Calu3 (cell line): Measurements from ENCODE around the gene PRPS1. TPM values are rescaled to one million over a fixed set of nuclear protein-coding genes. Genes with fewer than 3 reads are reported as not detected.

Source experiments
- BruUV-seq: library from RNA; stranded (reverse); fragments of 400-500 nt; replicated peaks from 2 replicates; lab custom pipeline; 2021; lab: Mats Ljungman, UMichigan
- CTCF ChIA-PET: fragments of 300-600 bp; sonication (Branson Sonifier 250); formaldehyde crosslinking; loops from one replicate; lab custom pipeline; 2022; ENCODE audit warnings: antibody characterized with exemption; lab: Charles Lee
- DNase-seq: peaks from one replicate; pipeline ENCODE4 v3.0.0; 2022
- H3K27ac Mint-ChIP-seq: one replicate; pipeline ENCODE4 v1.8.0; 2022; ENCODE audit warnings: mixed read lengths; ENCODE audit not compliant: unreplicated experiment
- H3K27me3 Mint-ChIP-seq: one replicate; pipeline ENCODE4 v1.8.0; 2022; ENCODE audit warnings: mixed read lengths; ENCODE audit not compliant: unreplicated experiment
- H3K36me3 Mint-ChIP-seq: one replicate; pipeline ENCODE4 v1.8.0; 2022; ENCODE audit warnings: mild to moderate bottlenecking, moderate library complexity, mixed read lengths; ENCODE audit not compliant: insufficient read depth, unreplicated experiment
- H3K4me1 Mint-ChIP-seq: one replicate; pipeline ENCODE4 v1.8.0; 2022; ENCODE audit warnings: mild to moderate bottlenecking, low read depth, mixed read lengths; ENCODE audit not compliant: unreplicated experiment
- H3K4me3 Mint-ChIP-seq: one replicate; pipeline ENCODE4 v1.8.0; 2022; ENCODE audit warnings: mild to moderate bottlenecking, low read depth, moderate library complexity, mixed read lengths; ENCODE audit not compliant: unreplicated experiment
- H3K9me3 Mint-ChIP-seq: one replicate; pipeline ENCODE4 v1.8.0; 2022; ENCODE audit warnings: low read depth, mixed read lengths; ENCODE audit not compliant: unreplicated experiment
- CTCF ChIP-seq: fragments of 200-600 bp; IDR thresholded peaks from one replicate; pipeline ENCODE4 v1.8.0; 2022; ENCODE audit warnings: antibody characterized with exemption; ENCODE audit not compliant: unreplicated experiment
- intact Hi-C: fragments of 100-400 bp; cut with micrococcal nuclease; formaldehyde crosslinking; loops from one replicate; pipeline ENCODE4 v1.10.0; 2022; ENCODE audit not compliant: unreplicated experiment
- total RNA-seq: library from RNA; stranded (reverse); gene quantifications from 2 replicates; pipeline ENCODE4 v1.2.3, GENCODE V29; 2022

PRPS1 gene
- total RNA-seq, 1 experiment from 2014 or later, result 62.5 TPM

GRCh38 chrX:107596651-107597050 lies 31.7 kb upstream of the PRPS1 start:
- no peaks in the 10 kb centered on the region for H3K36me3 Mint-ChIP-seq
- intact Hi-C loops, result no loop called here
- no peak for TF ChIP-seq CTCF
- H3K27me3 Mint-ChIP-seq, result no peaks in the 10 kb centered on the region
- BruUV-seq, result no TSS peak
- peak; percentile 16 for DNase-seq
- H3K27ac Mint-ChIP-seq, result no peak overlapping the region
- H3K9me3 Mint-ChIP-seq, result no peaks in the 10 kb centered on the region
- no peak overlapping the region for H3K4me3 Mint-ChIP-seq
- peaks cover 15% of the 10 kb centered on the region for H3K4me1 Mint-ChIP-seq
- CTCF ChIA-PET, result interaction anchor here (0.9 to 1.1 kb wide), 3 partner anchors 18 to 32 kb away, joined by 3 to 4 read pairs (median 3); partner anchors contain the start of gene PRPS1

- CTCF ChIA-PET, result interaction anchor here (0.9 to 1.1 kb wide), 3 partner anchors 19 to 31 kb away, joined by 3 to 4 read pairs (median 3); partner anchors contain the start of gene PRPS1
- Mint-ChIP-seq H3K36me3 (no peaks in the 10 kb centered on the region), H3K4me1 (peaks cover 15% of the 10 kb centered on the region), H3K4me3 (no peak overlapping the region), H3K27ac (no peak overlapping the region), H3K27me3 (no peaks in the 10 kb centered on the region), H3K9me3 (no peaks in the 10 kb centered on the region)
- DNase-seq, result no peak
- no TSS peak for BruUV-seq
- no peak for TF ChIP-seq CTCF
- intact Hi-C loops, result no loop called here
Observed at GRCh38 chrX:107597264-107597663, 31.0 kb upstream of the PRPS1 start.

GRCh38 chrX:107597791-107598190 lies 30.5 kb upstream of the PRPS1 start:
- no peaks in the 10 kb centered on the region for H3K9me3 Mint-ChIP-seq
- H3K4me3 Mint-ChIP-seq, result no peak overlapping the region
- no peaks in the 10 kb centered on the region for H3K27me3 Mint-ChIP-seq
- H3K36me3 Mint-ChIP-seq, result no peaks in the 10 kb centered on the region
- H3K27ac Mint-ChIP-seq, result no peak overlapping the region
- intact Hi-C loops, result no loop called here
- CTCF ChIA-PET, result no interaction called here
- BruUV-seq, result no TSS peak
- H3K4me1 Mint-ChIP-seq, result peaks cover 15% of the 10 kb centered on the region
- DNase-seq, result no peak
- TF ChIP-seq CTCF, result no peak

- Mint-ChIP-seq H3K9me3 (no peaks in the 10 kb centered on the region), H3K4me3 (no peak overlapping the region), H3K27me3 (no peaks in the 10 kb centered on the region), H3K36me3 (no peaks in the 10 kb centered on the region), H3K27ac (no peak overlapping the region), H3K4me1 (peaks cover 15% of the 10 kb centered on the region)
- BruUV-seq, result no TSS peak
- DNase-seq, result no peak
- TF ChIP-seq CTCF, result no peak
- CTCF ChIA-PET, result no interaction called here
- intact Hi-C loops, result no loop called here
Observed at GRCh38 chrX:107599450-107599861, 28.9 kb upstream of the PRPS1 start.
